Neural progenitor cell (in vitro differentiated cells): ENCODE measurements around the gene ZNF548. TPM values are rescaled to one million over a fixed set of nuclear protein-coding genes. Genes with fewer than 3 reads are reported as not detected.
"Not testable (repeated sequence)": the region's sequence is repeated elsewhere in the genome, so short reads cannot be mapped to it uniquely, and the experiment has no call there.

Experiments used
- DNase-seq: peaks from one replicate; pipeline ENCODE4 v3.0.0-alpha.2; 2016; ENCODE audit warnings: low spot score
- H2AFZ ChIP-seq: fragments of 200-600 bp; sonication (generic); replicated peaks from 2 replicates; pipeline ENCODE4 v1.6.1; 2016; ENCODE audit warnings: antibody characterized with exemption
- H3F3A ChIP-seq: fragments of 200-600 bp; sonication (generic); 2 replicates; pipeline ENCODE4 v1.6.1; 2016; ENCODE audit warnings: antibody characterized with exemption, low read depth
- H3K27ac ChIP-seq: fragments of 200-600 bp; sonication (generic); 2 replicates; pipeline ENCODE4 v1.5.1; 2016; ENCODE audit warnings: mild to moderate bottlenecking
- H3K27me3 ChIP-seq: fragments of 200-600 bp; sonication (generic); 2 replicates; pipeline ENCODE4 v1.6.1; 2016; ENCODE audit warnings: mild to moderate bottlenecking, moderate library complexity
- H3K36me3 ChIP-seq: fragments of 200-600 bp; sonication (generic); 2 replicates; pipeline ENCODE4 v1.5.1; 2016
- H3K4me1 ChIP-seq: fragments of 200-600 bp; sonication (generic); 2 replicates; pipeline ENCODE4 v1.6.1; 2016; ENCODE audit warnings: mixed run types
- H3K4me2 ChIP-seq: fragments of 200-600 bp; sonication (generic); 2 replicates; pipeline ENCODE4 v1.6.1; 2016
- H3K4me3 ChIP-seq: fragments of 200-600 bp; sonication (generic); 2 replicates; pipeline ENCODE4 v1.5.1; 2016
- H3K79me2 ChIP-seq: fragments of 200-600 bp; sonication (generic); 2 replicates; pipeline ENCODE4 v1.6.1; 2016; ENCODE audit warnings: low read depth
- H3K9ac ChIP-seq: fragments of 200-600 bp; sonication (generic); 2 replicates; pipeline ENCODE4 v1.6.1; 2016
- H3K9me3 ChIP-seq: fragments of 200-600 bp; sonication (generic); 2 replicates; pipeline ENCODE4 v1.5.1; 2016; ENCODE audit warnings: low read depth
- H4K20me1 ChIP-seq: fragments of 200-600 bp; sonication (generic); 2 replicates; pipeline ENCODE4 v1.6.1; 2016; ENCODE audit warnings: low read depth
- H3K27ac Mint-ChIP-seq: 3 replicates; pipeline ENCODE4 v1.8.0; 2021; ENCODE audit warnings: mixed read lengths
- H3K27me3 Mint-ChIP-seq: 2 replicates; pipeline ENCODE4 v1.8.0; 2022; ENCODE audit warnings: low read depth, mild to moderate bottlenecking, inconsistent platforms, moderate library complexity, mixed read lengths; ENCODE audit not compliant: insufficient read depth
- H3K36me3 Mint-ChIP-seq: 3 replicates; pipeline ENCODE4 v1.8.0; 2021; ENCODE audit warnings: mixed read lengths
- H3K4me1 Mint-ChIP-seq: 3 replicates; pipeline ENCODE4 v1.8.0; 2021; ENCODE audit warnings: mixed read lengths
- H3K4me3 Mint-ChIP-seq: 3 replicates; pipeline ENCODE4 v1.8.0; 2021; ENCODE audit warnings: mild to moderate bottlenecking, moderate library complexity, mixed read lengths
- H3K9me3 Mint-ChIP-seq: 3 replicates; pipeline ENCODE4 v1.8.0; 2020; ENCODE audit warnings: mixed read lengths
- CTCF ChIP-seq: fragments of 200-600 bp; sonication (generic); IDR thresholded peaks from 2 replicates; pipeline ENCODE4 v1.5.1; 2017; ENCODE audit warnings: antibody characterized with exemption, mild to moderate bottlenecking
- EZH2 ChIP-seq: fragments of 200-600 bp; sonication (generic); IDR thresholded peaks from 2 replicates; pipeline ENCODE4 v1.6.1; 2017; ENCODE audit warnings: antibody characterized with exemption, mild to moderate bottlenecking, moderate library complexity
- EZH2phosphoT487 ChIP-seq: fragments of 200-600 bp; sonication (generic); IDR thresholded peaks from 2 replicates; pipeline ENCODE4 v1.6.1; 2017; ENCODE audit warnings: antibody characterized with exemption
- total RNA-seq: library from RNA; depleted of rRNA; stranded (reverse); fragments of >200 nt; gene quantifications from 2 replicates; pipeline ENCODE4 v1.2.3, GENCODE V29; 2015; ENCODE audit warnings: low replicate concordance

ZNF548 gene
- total RNA-seq, 1 donor from 2014 or later = 18.7 TPM

GRCh38 chr19:57374179-57374578 is 15.5 kb upstream of the ZNF548 start:
- no peaks in the 10 kb centered on the region for H3K79me2 ChIP-seq
- no peaks in the 10 kb centered on the region for H3F3A ChIP-seq
- no peak overlapping the region for H3K9ac ChIP-seq
- TF ChIP-seq CTCF (no peak), EZH2phosphoT487 (no peak), EZH2 (no peak)
- Mint-ChIP-seq H3K9me3 (peaks cover 37% of the 10 kb centered on the region), H3K27me3 (peaks cover 2% of the 10 kb centered on the region), H3K27ac (no peak overlapping the region), H3K4me1 (no peaks in the 10 kb centered on the region), H3K36me3 (peaks cover 52% of the 10 kb centered on the region), H3K4me3 (no peak overlapping the region)
- H3K36me3 ChIP-seq = no peaks in the 10 kb centered on the region
- no peak overlapping the region for H3K4me2 ChIP-seq
- no peak overlapping the region for H3K27ac ChIP-seq
- H3K4me1 ChIP-seq = no peaks in the 10 kb centered on the region
- no peaks in the 10 kb centered on the region for H4K20me1 ChIP-seq
- DNase-seq = no peak
- no peaks in the 10 kb centered on the region for H3K27me3 ChIP-seq
- no peaks in the 10 kb centered on the region for H3K9me3 ChIP-seq
- H3K4me3 ChIP-seq = no peak overlapping the region
- no peak overlapping the region for H2AFZ ChIP-seq

- not testable (repeated sequence) for H3K27ac ChIP-seq, H3K4me3 ChIP-seq, H3F3A ChIP-seq, H3K9me3 ChIP-seq, H3K4me2 ChIP-seq, H3K27me3 ChIP-seq, H2AFZ ChIP-seq, H3K9ac ChIP-seq, H3K4me1 Mint-ChIP-seq, H3K36me3 ChIP-seq, H4K20me1 ChIP-seq, H3K4me3 Mint-ChIP-seq, DNase-seq, H3K79me2 ChIP-seq, H3K4me1 ChIP-seq, H3K27ac Mint-ChIP-seq, H3K27me3 Mint-ChIP-seq
- peaks cover 52% of the 10 kb centered on the region for H3K36me3 Mint-ChIP-seq
- peaks cover 40% of the 10 kb centered on the region for H3K9me3 Mint-ChIP-seq
Observed at GRCh38 chr19:57374647-57375046, 15.0 kb upstream of the ZNF548 start.

- no peaks in the 10 kb centered on the region for H3F3A ChIP-seq
- H4K20me1 ChIP-seq = no peaks in the 10 kb centered on the region
- Mint-ChIP-seq H3K9me3 (peaks cover 41% of the 10 kb centered on the region), H3K27ac (no peak overlapping the region), H3K36me3 (peaks cover 50% of the 10 kb centered on the region), H3K4me3 (no peak overlapping the region), H3K4me1 (no peaks in the 10 kb centered on the region), H3K27me3 (peaks cover 2% of the 10 kb centered on the region)
- H3K4me1 ChIP-seq = no peaks in the 10 kb centered on the region
- no peak overlapping the region for H3K9ac ChIP-seq
- no peak overlapping the region for H3K4me3 ChIP-seq
- TF ChIP-seq EZH2 (no peak), CTCF (no peak), EZH2phosphoT487 (no peak)
- H3K27me3 ChIP-seq = no peaks in the 10 kb centered on the region
- no peak for DNase-seq
- no peaks in the 10 kb centered on the region for H3K36me3 ChIP-seq
- no peak overlapping the region for H2AFZ ChIP-seq
- H3K79me2 ChIP-seq = no peaks in the 10 kb centered on the region
- no peak overlapping the region for H3K4me2 ChIP-seq
- no peaks in the 10 kb centered on the region for H3K9me3 ChIP-seq
- H3K27ac ChIP-seq = no peak overlapping the region
Observed at GRCh38 chr19:57376151-57376550, 13.5 kb upstream of the ZNF548 start.

- peaks cover 41% of the 10 kb centered on the region for H3K9me3 Mint-ChIP-seq
- Histone ChIP-seq H3K4me3 (no peak overlapping the region), H3K79me2 (no peaks in the 10 kb centered on the region)
Observed at GRCh38 chr19:57377498-57378146, 12.0 kb upstream of the ZNF548 start.

More at GRCh38 chr19:57377498-57378146, 12.0 kb upstream of the ZNF548 start:
- no peaks in the 10 kb centered on the region for H4K20me1 ChIP-seq
- H3K9me3 ChIP-seq = no peaks in the 10 kb centered on the region
- no peak overlapping the region for H2AFZ ChIP-seq
- no peaks in the 10 kb centered on the region for H3K4me1 ChIP-seq
- Mint-ChIP-seq H3K27me3 (peaks cover 2% of the 10 kb centered on the region), H3K27ac (no peak overlapping the region), H3K4me1 (no peaks in the 10 kb centered on the region), H3K4me3 (no peak overlapping the region), H3K36me3 (peaks cover 45% of the 10 kb centered on the region)
- H3K9ac ChIP-seq = no peak overlapping the region
- TF ChIP-seq EZH2 (no peak), EZH2phosphoT487 (no peak), CTCF (no peak)
- H3K27me3 ChIP-seq = no peaks in the 10 kb centered on the region
- no peaks in the 10 kb centered on the region for H3F3A ChIP-seq
- DNase-seq = no peak
- H3K27ac ChIP-seq = no peak overlapping the region
- no peaks in the 10 kb centered on the region for H3K36me3 ChIP-seq
- H3K4me2 ChIP-seq = no peak overlapping the region
